ENCODE results near the gene IL1F10. TPM values are rescaled to one million over a fixed set of nuclear protein-coding genes. Genes with fewer than 3 reads are reported as not detected.

The IL1F10 gene
- total and polyA plus RNA-seq, 2 of the 13 experiments (the other 11 are each of a cell fraction or from before 2014, with no cell fraction given), result not detected

DNA sequence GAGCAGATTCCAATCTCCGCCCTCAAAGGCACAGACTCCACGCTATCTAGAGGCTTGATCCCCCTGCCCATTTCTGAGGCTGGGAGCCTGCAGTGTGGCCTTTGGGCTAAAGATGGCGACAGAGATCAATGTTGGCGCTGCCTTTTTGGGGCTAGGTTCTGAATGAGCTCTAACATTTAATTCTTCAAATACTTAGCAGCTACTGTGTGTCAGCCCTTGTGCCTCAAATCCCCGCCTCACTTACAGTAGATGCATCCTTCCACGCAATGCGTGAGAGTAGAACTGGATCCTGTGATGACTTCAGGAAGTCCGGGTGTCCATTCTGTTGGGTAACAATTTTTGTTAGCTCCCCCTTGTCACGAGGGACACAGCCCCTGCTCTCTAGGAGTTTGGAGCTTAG is 12.4 kb downstream of the IL1F10 start (continued):
- TF ChIP-seq ZNF674 (CRISPR knock-in tag; IDR thresholded peaks at IDR 0.05; ENCODE audit: low read depth) (no peak), FOXA3 (CRISPR knock-in tag; IDR thresholded peaks at IDR 0.05) (0 out of 2 replicates have a peak, but pooled peaks have one; percentile 28), ZNF138 (CRISPR knock-in tag; IDR thresholded peaks at IDR 0.05; ENCODE audit: low read depth) (no peak), MBNL3 (CRISPR knock-in tag; conservative IDR thresholded peaks at IDR 0.05) (no peak), KLF16 (CRISPR knock-in tag; IDR thresholded peaks at IDR 0.05) (peak in 1 of 2 experiments; percentile 75; a peak in 1 of 4 replicates), AHR (CRISPR knock-in tag; IDR thresholded peaks at IDR 0.05) (0 out of 2 replicates have a peak, but pooled peaks have one; percentile 60), ZKSCAN5 (CRISPR knock-in tag; IDR thresholded peaks at IDR 0.05) (no peak), ZNF574 (CRISPR knock-in tag; IDR thresholded peaks at IDR 0.05) (0 out of 2 replicates have a peak, but pooled peaks have one; percentile 30), TARDBP (CRISPR knock-in tag; IDR thresholded peaks at IDR 0.05) (peak; percentile 39; the same call in 1 of the 2 replicates), RXRB (CRISPR knock-in tag; IDR thresholded peaks at IDR 0.05; ENCODE audit: borderline replicate concordance) (no peak), ZNF773 (CRISPR knock-in tag; IDR thresholded peaks at IDR 0.05; ENCODE audit: borderline replicate concordance) (no peak), FOXO1 (CRISPR knock-in tag; IDR thresholded peaks at IDR 0.05) (0 out of 2 replicates have a peak, but pooled peaks have one; percentile 28), PAXIP1 (CRISPR knock-in tag; conservative IDR thresholded peaks at IDR 0.05) (0 out of 2 replicates have a peak, but pooled peaks have one; percentile 21), ZNF747 (CRISPR knock-in tag; IDR thresholded peaks at IDR 0.05; ENCODE audit: borderline replicate concordance) (peak; percentile 46; the same call in 1 of the 2 replicates), KDM2A (CRISPR knock-in tag; IDR thresholded peaks at IDR 0.05; ENCODE audit: borderline replicate concordance, low read depth) (peak; percentile 74), ZNF780A (CRISPR knock-in tag; IDR thresholded peaks at IDR 0.05) (no peak), GATAD1 (CRISPR knock-in tag; IDR thresholded peaks at IDR 0.05) (peak; percentile 35; the same call in 1 of the 2 replicates), ZNF496 (CRISPR knock-in tag; IDR thresholded peaks at IDR 0.05; ENCODE audit: insufficient replicate concordance) (no peak), ZNF530 (CRISPR knock-in tag; IDR thresholded peaks at IDR 0.05; ENCODE audit: low read depth) (no peak)
- TF ChIP-seq, protein P1, sequence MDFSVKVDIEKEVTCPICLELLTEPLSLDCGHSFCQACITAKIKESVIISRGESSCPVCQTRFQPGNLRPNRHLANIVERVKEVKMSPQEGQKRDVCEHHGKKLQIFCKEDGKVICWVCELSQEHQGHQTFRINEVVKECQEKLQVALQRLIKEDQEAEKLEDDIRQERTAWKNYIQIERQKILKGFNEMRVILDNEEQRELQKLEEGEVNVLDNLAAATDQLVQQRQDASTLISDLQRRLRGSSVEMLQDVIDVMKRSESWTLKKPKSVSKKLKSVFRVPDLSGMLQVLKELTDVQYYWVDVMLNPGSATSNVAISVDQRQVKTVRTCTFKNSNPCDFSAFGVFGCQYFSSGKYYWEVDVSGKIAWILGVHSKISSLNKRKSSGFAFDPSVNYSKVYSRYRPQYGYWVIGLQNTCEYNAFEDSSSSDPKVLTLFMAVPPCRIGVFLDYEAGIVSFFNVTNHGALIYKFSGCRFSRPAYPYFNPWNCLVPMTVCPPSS (IDR thresholded peaks at IDR 0.05), result no peak
- TF ChIP-seq, protein P2, sequence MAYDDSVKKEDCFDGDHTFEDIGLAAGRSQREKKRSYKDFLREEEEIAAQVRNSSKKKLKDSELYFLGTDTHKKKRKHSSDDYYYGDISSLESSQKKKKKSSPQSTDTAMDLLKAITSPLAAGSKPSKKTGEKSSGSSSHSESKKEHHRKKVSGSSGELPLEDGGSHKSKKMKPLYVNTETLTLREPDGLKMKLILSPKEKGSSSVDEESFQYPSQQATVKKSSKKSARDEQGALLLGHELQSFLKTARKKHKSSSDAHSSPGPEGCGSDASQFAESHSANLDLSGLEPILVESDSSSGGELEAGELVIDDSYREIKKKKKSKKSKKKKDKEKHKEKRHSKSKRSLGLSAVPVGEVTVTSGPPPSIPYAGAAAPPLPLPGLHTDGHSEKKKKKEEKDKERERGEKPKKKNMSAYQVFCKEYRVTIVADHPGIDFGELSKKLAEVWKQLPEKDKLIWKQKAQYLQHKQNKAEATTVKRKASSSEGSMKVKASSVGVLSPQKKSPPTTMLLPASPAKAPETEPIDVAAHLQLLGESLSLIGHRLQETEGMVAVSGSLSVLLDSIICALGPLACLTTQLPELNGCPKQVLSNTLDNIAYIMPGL (CRISPR knock-in tag; IDR thresholded peaks at IDR 0.05; ENCODE audit: borderline replicate concordance in 1 of 2, low read depth in 1 of 2), result peak; percentile 57 to 72; a peak in 3 of 4 replicates

Measured in HepG2 (cell line).